Measurements from ENCODE around the gene HEPH.
"Not testable (repeated sequence)": the region's sequence is repeated elsewhere in the genome, so short reads cannot be mapped to it uniquely, and the experiment has no call there.

Gene HEPH, protein sequence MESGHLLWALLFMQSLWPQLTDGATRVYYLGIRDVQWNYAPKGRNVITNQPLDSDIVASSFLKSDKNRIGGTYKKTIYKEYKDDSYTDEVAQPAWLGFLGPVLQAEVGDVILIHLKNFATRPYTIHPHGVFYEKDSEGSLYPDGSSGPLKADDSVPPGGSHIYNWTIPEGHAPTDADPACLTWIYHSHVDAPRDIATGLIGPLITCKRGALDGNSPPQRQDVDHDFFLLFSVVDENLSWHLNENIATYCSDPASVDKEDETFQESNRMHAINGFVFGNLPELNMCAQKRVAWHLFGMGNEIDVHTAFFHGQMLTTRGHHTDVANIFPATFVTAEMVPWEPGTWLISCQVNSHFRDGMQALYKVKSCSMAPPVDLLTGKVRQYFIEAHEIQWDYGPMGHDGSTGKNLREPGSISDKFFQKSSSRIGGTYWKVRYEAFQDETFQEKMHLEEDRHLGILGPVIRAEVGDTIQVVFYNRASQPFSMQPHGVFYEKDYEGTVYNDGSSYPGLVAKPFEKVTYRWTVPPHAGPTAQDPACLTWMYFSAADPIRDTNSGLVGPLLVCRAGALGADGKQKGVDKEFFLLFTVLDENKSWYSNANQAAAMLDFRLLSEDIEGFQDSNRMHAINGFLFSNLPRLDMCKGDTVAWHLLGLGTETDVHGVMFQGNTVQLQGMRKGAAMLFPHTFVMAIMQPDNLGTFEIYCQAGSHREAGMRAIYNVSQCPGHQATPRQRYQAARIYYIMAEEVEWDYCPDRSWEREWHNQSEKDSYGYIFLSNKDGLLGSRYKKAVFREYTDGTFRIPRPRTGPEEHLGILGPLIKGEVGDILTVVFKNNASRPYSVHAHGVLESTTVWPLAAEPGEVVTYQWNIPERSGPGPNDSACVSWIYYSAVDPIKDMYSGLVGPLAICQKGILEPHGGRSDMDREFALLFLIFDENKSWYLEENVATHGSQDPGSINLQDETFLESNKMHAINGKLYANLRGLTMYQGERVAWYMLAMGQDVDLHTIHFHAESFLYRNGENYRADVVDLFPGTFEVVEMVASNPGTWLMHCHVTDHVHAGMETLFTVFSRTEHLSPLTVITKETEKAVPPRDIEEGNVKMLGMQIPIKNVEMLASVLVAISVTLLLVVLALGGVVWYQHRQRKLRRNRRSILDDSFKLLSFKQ

DNA sequence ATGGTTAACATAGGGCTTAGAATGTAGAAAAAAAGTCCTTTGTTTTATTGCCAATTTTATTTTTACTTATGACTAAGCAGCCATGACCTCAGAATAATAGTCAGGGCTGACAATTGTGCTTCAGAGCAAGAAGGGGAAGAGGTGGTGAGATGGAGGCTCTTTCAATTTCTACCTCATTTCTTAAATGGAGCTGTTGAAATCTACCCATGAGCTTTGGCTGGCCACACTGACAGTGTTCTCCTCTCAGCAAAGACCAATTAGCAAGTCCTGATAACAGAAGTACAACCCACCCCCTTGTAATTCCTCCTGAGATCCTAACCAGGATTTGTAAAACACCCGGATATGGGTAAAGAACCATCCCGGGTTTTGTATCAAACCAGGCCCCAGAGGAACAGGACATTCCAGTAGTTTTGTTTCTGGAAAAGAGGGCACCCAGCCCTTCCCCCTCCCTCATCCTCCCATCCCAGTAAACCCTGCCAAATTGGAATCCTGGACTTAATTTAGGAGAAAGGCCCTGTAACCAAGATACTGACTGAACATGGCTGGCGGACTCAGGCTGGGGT is at the start of gene HEPH:
TSS of gene HEPH (plus strand) at position 399 of the 563 bp plus-strand sequence. CDS start 6,324 bp downstream, outside the sequence.
- DNase-seq = no peak

DNA sequence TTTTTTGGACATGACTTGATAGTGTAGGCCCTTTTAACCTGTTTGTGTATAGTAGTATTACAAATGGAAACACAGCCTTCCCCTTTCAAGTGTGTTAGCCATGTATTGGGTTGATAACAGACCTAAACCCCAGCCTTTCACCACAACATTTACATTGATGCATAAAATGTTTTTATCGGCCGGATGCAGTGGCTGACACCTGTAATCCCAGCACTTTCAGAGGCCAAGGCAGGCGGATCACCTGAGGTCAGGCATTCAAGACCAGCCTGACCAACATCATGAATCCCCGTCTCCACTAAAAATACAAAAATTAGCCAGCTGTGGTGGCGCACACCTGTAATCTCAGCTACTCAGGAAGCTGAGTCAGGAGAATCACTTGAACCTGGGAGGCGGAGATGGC is 45.3 kb upstream of the HEPH start:
- not testable (repeated sequence) for DNase-seq

DNA sequence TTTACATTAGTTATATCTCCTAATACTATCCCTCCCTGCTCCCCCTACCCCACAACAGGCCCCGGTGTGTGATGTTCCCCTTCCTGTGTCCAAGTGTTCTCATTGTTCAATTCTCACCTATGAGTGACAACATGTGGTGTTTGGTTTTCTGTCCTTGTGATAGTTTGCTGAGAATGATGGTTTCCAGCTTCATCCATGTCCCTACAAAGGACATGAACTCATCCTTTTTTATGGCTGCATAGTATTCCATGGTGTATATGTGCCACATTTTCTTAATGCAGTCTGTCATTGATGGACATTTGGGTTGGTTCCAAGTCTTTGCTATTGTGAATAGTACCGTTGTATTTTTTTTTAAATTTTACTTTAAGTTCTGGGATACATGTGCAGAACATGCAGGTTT is 42.7 kb upstream of the HEPH start:
- DNase-seq = not testable (repeated sequence)

DNA sequence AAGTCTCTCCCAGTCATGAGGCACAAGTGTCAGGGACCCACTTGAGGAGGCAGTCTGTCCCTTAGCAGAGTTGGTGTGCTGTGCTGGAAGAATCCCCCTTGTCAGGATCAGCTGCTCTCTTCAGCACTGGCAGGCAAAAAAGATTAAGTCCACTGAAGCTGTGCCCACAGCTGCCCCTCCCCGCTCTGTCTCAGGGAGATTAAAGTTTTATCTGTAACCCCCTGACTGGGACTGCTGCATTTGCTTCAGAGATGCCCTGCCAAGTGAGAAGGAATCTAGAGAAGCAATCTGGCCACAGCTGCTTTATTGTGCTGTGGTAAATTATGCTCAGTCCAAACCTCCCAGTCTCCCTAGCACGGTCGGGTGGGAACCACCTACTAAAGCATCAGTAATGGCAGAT is 37.4 kb upstream of the HEPH start:
- no peak for DNase-seq

DNA sequence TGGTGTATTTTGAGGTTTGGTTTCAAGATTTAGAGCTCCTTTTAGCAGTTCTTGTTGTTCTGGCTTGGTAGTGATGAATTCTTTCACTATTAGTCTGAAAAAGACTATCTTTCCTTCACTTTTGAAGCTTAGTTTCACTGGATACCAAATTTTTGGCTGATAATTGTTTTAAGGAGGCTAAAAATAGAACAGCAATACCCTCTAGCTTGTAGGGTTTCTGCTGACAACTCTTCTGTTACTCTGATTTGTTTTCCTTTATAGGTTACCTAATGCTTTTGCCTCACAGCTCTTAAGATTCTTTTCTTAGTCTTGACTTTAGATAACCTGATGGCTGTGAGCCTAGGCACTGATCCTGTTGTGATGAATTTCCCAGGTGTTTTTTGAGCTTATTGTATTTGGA is 33.6 kb upstream of the HEPH start:
- DNase-seq = no peak

DNA sequence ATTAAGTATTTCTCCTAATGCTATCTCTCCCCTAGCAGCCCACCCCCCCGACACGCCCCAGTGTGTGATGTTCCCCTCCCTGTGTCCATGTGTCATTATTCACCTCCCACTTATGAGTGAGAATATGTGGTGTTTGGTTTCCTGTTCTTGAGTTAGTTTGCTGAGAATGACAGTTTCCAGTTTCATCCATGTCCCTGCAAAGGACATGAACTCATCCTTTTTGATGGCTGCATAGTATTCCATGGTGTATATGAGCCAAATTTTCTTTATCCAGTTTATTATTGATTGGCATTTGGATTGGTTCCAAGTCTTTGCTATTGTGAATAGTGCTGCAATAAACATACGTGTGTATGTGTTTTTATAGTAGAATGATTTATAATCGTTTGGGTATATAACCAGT is 28.8 kb upstream of the HEPH start:
- not testable (repeated sequence) for DNase-seq

DNA sequence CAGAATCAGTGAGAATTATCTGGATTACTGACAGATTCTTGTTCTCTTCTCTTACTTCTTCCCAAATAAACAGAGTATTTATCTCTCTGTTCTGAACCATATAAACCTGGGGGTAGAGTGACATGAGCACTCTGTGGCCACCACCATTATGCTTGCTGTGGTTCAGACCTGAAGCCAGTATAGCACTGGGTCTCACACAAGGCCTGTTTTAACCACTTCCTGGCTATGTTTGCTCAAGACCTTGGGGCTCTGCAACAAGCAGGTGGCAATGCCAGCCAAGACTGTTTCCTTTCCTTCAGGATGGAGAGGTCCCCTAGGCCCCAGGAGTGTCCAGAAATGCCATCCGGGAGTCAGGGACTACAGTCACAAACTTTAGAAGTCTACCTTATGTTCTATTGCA is 21.7 kb upstream of the HEPH start:
- no peak for DNase-seq

DNA sequence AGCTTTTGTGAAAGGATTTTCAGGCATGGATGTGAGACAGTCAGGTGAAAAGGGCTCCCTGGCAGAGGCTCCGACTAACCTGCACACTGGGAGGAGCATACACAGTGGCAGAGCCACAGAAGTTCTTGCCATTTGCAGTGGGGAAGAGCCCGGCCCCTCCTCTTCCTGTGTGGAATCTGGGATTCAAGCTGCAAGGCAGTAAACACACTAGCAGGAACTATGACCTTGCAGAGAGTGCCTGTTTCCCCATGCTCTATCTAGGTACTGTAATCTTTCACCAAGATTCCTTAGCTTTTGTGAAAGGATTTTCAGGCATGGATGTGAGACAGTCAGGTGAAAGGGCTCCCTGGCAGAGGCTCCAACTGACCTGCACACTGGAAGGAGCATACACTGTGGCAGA is 19.8 kb upstream of the HEPH start:
- no peak for DNase-seq

DNA sequence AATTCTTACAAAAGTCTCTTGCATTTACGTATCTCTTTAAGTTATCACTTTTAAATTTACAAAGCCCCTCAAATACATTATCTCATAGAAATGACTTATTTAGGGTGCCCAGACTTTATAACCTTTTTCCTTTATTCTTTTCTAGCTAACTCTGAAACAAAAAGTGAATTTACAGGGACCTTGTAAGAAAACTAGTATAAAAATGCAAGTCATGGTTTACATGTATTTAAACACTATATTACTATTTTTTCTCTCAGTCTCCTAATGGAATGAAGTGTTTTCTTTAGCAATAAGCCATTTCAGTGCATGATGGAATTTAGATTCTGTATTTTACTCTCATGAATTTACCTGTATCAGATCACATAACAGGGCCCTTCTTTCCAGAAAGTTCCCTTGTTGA is 14.5 kb upstream of the HEPH start:
- no peak for DNase-seq

DNA sequence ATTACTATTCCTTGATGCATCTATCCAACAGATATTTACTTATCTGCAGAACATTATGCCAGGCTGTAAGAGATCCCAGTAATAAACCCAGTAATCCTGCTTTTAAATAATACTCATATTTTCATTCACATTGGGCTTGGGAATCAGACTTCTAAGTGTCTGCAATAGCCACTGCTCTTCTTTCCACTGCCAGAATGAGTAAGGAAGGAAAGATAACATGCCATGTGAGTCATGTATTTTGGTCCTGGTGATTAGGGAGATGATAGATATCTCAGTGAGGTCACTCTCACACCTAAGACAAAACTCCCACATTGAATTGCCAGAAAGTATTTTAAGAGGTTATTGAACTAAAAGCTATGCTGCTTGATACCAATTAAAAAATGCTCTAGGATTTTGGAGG is 13.9 kb upstream of the HEPH start:
- DNase-seq = no peak

DNA sequence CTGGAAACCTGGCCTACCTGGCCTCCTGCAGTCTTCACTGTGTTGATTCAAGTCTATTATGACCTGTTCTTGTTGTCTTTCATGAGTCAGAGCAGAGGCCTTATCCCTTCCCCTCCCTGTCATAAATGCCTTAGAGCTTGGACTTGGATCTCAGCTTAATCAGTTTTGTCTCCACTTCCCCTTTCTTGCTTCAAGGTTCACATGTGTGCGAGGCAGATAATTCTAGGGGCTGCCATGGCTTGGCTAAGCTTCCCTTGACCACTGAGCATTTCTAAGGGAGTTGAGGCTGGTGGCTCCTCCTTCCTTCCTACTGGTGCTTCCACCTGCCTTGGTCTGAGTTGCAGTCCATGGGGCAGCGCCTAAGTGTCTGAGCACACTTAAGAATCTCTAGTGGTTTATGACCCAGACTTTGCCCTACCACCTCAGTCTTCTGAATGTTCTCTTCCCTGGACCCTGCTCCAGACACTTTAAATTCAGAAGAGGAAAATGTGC is 1.7 kb upstream of the HEPH start:
- DNase-seq = no peak

DNA sequence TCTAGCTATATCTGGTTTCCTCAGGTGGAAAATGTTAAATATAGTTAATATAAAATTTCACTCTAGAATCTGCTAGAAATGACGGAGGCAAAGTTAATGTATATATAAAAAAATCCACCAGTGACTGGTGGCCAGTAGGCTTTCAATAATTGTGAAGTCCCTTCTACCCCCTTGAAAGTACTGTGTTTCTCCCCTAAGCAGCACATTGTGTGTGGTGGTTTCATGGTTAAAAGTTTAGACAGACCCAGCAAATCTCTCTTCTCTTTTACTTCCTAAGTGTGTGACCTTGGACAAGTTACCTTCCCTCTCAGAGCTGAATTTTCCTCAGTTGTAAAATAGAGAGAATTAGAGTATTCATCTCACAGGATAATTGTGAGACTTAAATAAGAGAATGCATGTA is 600 bp upstream of the HEPH start:
- DNase-seq = no peak

DNA sequence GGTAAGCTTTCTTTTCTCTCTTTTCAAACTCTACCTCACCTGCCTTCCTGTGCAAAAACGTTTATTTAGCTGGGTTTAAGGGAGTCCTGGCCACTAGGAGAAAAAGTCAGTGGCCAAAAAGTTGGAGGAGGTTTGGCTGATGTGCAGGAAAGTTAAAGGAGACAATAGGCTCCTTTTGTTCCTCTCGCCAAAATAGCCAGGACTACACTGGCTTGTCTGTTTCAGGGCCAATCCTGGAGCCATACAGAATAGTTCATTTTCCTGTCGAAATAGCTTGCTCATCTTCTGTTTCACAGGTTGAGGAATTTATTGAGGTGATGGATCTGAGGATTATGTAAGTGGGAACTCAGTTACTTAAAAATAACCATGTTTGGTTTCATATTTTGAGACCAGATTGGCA is 423 bp downstream of the HEPH start:
- DNase-seq = no peak

DNA sequence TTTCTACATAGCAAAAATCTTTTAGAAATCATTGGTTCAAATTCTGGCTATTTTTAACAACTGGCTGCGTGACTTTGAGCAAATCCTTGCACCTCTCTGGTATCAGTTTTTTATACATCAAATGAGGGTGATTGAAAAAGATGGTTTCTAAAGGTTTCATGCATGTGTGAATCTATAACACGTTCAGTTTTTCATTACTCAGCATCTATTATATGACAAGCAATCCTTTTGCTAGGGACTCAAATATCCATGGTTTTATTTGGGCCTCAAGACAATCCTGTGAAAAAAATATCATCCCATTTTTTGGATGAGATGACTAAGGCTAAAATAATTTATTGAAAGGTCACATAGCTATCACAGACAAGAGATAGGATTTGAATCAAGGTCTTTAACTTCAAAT is 884 bp downstream of the HEPH start:
- no peak for DNase-seq

DNA sequence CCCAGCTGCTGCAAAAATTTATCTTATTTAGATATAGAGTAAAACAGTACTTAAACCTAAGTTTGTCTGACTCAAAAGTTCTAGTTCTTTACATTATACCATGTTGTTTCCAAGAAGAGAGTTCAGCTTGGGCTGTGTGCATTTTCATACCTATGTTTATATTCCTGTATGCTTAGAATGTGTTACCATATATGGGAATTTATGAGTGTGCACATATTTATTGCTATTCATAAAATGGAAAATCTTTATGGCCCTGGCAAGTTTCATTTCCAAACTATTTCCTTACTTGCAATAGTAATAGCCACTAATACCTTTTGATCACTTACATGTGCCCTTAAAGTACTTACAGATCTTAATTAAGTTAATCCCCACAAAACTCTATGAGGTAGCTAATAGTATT is 2.6 kb downstream of the HEPH start:
- DNase-seq = no peak

DNA sequence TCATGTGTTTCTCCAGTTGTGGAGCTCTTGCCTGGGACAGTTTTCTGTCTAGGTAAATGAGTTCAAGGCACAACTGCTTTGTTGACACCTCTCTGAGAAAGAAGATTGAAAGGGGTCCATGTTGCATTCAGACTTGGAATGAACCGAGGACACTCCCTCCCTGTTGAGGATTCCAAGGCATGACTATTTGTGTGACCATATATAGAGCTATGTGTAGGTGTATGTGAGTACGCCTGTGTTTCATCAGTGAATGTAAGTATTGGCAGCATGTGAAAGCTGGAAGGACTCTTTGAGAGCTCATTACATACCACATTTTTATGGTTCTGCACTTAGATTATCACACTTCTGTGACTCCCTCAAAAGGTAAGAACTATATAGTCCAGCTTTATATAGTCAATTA is 3.4 kb downstream of the HEPH start:
- DNase-seq = no peak

DNA sequence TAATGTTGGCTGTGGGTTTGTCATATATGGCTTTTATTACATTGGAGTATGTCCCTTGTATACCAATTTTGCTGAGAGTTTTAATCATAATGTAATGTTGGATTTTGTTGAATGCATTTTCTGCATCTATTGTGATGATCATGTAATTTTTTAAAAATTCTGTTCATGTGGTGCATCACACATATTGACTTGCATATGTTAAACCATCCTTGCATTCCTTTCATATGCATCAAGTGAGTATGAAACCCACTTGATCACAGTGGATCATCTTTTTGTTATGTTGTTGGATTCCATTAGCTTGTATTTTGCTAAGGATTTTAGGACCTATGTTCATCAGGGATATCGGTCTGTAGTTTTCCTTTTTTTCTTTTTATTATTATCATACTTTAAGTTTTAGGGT is 12.1 kb downstream of the HEPH start:
- DNase-seq = no peak

DNA sequence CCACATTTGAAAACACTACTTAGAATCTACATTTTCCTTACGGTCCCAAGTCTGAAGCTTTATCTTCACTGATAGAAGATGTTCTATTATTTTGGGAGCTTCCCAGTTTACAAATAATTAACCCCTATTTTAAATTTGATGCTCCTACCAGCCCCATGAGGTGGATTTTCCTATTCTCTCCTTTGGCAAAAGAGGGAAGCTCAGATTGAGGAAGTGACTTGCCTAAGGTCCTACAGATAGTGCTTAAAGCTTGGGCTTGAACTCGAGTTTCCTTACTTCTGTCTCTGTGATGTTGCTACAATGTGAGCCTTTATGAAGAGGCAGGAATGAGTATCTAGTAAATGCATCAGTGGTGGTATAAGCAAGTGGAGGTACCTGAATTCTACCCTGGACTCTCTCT is 27.5 kb downstream of the HEPH start:
- no peak for DNase-seq

DNA sequence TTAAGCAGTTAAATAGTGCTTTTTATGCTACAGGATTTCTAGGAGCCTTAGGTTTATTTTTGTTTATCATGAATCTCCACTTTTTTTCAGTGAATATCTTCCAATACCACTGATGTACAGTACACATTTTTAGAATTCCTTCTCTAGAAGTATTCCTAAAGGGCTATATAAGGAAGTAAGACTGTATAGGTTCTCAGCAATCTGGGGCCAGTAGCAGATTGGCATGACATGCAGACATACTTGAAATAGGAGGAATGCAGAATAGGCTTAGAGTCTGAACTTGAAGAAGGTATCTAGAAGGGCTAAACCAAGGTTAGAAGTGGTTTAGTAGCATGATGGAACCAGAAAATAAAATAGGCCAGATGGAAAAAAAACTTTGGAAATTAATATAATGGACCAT is 29.8 kb downstream of the HEPH start:
- DNase-seq = no peak

DNA sequence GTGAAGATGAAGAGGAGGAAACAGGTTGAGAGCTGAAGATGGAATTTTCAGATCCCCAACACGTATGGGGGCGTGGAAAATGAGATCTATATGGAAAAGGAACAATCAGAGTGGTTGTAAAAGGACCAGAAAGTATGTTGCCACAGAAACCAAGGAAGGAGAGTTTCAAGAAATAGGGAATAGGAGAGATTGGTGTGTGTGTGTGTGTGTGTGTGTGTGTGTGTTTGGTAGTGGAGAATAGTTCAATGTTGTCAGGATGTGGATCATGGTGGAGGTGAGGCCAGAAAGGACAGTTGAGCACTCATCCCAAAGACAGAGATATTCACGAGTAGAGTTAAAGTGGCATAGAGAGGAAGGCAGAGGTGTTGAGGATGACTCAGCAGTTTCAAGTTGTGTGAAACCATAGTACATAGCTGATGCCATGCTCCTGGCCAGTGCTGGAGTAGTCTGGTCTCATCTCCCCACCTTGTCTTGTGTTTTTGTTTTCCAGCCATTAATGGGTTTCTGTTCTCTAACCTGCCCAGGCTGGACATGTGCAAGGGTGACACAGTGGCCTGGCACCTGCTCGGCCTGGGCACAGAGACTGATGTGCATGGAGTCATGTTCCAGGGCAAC is 36.1 kb downstream of the HEPH start:
- DNase-seq = no peak

DNA sequence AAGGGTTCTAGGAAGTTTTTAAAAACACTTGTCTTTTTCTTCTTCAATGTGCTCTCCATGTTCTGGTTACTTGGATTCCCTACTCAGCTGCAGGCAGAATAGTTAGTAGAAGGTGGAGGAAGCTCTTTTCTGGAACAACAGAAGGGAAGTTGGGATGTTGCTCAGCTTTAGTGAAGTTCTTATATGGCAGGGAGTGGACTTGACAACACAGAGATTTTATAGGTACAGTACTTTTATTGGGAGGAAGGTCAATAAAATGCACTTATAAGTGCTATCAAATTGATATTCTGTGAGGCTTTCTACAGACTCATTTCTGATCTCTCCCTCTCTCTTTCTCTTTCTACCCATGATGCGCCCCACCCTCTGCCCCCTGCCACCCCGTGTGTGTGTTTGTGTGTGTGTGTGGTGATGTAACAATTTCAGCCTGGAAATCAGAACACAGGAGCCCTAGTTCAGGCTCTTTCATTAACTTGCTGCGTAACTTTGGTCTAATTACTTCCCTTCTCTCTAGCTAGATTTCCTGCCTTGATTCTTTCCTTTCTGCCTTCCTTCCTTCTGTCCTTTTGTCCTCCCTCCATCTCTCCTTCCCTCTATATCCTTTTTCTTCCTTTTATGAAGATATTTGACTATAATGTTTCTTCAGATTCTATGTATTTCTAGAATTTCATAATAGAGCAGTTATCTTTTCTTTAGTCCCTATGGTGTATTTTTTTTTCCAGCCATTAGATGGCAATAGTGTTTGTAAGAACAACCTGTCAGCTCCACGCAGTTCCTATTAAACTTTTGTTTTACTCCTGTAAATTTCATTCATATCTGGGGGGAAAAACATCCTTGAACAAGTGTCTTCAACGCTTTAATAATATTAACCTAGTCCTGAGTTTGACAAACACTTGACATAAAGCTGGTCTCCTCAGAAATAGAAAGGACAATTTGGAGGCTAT is 37.1 kb downstream of the HEPH start:
- DNase-seq = no peak
